Breast epithelium (tissue), 4 donors: Measurements from ENCODE around the gene STK36. TPM values are rescaled to one million over a fixed set of nuclear protein-coding genes. Genes with fewer than 3 reads are reported as not detected.
A peak's percentile ranks its signal among the peaks of the same experiment; 100 is the strongest.

Experiments used
- DNase-seq, 2 donors: peaks; one replicate each; pipeline ENCODE4 v3.0.0-alpha.2; 2019; ENCODE audit warnings: low spot score in 2 of 2
- H3K27ac ChIP-seq, 2 donors: fragments of 200-600 bp; sonication (generic) in 1 of 2; one replicate each; pipeline ENCODE4 v1.5.1; 2016 to 2019; ENCODE audit warnings: mild to moderate bottlenecking in 1 of 2
- H3K27me3 ChIP-seq, 2 donors: fragments of 200-600 bp; sonication (generic) in 1 of 2; one replicate each; pipeline versions ENCODE4 v1.5.1 to v1.6.0; 2017 to 2019; ENCODE audit warnings: control low read depth in 1 of 2, mild to moderate bottlenecking in 1 of 2
- H3K36me3 ChIP-seq: fragments of 200-600 bp; one replicate; pipeline ENCODE4 v1.5.1; 2019
- H3K4me1 ChIP-seq, 2 donors: fragments of 200-600 bp; sonication (generic); one replicate each; pipeline ENCODE4 v1.5.1; 2016 to 2019; ENCODE audit warnings: control low read depth in 1 of 2
- H3K4me3 ChIP-seq, 3 donors: fragments of 200-600 bp; sonication (generic); 1 replicate in 2 of 3; 2 replicates in 1 of 3; pipeline ENCODE4 v1.5.1; 2016 to 2019; ENCODE audit warnings: mild to moderate bottlenecking in 3 of 3, moderate library complexity in 2 of 3
- H3K9me3 ChIP-seq, 2 donors: fragments of 200-600 bp; sonication (generic) in 1 of 2; one replicate each; pipeline ENCODE4 v1.5.1; 2016 to 2019; ENCODE audit warnings: control low read depth in 1 of 2
- POLR2A ChIP-seq: fragments of 450-650 bp; IDR thresholded peaks from one replicate; pipeline ENCODE4 v1.6.1; 2016; ENCODE audit warnings: antibody characterized with exemption, mild to moderate bottlenecking, moderate library complexity
- POLR2AphosphoS5 ChIP-seq, 3 donors: sonication (generic); formaldehyde crosslinking; IDR thresholded peaks; one replicate each; pipeline ENCODE4 v1.6.1; 2017; ENCODE audit warnings: antibody characterized with exemption in 3 of 3
- intact Hi-C: fragments of 100-400 bp; cut with DNase I; formaldehyde crosslinking; loops from one replicate; pipeline ENCODE4 v1.15.1; 2023; ENCODE audit warnings: low total_unique reads
- total RNA-seq, 3 donors: library from RNA; depleted of rRNA; stranded (reverse); fragments of >200 nt; gene quantifications; one replicate each; pipeline ENCODE4 v1.1.0, GENCODE V29; 2016
- TF ChIP-seq, protein P1 (sequence below), 3 donors: fragments of 450-650 bp; IDR thresholded peaks; one replicate each; pipeline ENCODE4 v1.5.1; 2016 to 2017; ENCODE audit warnings: antibody characterized with exemption in 3 of 3, mild to moderate bottlenecking in 3 of 3, moderate library complexity in 3 of 3

Gene STK36
- total RNA-seq, 3 donors from 2014 or later = 22.2 to 78.0 (median 35.7) TPM

DNA sequence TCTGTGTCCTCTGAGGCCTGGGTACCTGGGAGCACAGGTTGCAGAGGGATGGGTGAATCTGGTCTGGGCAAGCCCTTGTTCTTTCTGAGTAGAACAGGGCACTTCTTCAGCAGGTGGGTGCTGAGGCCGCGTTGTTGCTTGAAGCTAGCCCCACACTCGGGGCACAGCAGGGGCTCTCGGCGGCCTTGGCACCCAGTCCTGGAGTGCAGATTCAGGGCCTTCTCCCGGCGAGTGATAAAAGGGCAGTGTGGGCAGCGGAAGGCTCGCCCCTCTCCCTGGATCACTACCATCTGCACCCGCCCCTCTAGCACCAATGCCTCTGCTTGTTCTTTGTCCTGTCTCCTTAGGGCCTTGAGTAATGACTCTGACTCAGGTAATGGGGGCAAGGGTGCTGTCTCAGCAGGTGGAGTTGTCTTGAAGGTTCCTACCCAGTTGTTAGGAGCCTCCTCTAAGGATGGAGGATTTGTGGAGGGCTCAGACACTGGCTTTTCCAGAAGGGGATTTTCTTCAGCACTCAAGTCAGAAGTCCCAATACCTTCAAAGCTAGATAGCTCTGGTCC, 28.1 kb upstream of the STK36 start:
- TF ChIP-seq POLR2AphosphoS5 (IDR thresholded peaks at IDR 0.05) (no peak), POLR2A (no peak)
- TF ChIP-seq, protein P1, sequence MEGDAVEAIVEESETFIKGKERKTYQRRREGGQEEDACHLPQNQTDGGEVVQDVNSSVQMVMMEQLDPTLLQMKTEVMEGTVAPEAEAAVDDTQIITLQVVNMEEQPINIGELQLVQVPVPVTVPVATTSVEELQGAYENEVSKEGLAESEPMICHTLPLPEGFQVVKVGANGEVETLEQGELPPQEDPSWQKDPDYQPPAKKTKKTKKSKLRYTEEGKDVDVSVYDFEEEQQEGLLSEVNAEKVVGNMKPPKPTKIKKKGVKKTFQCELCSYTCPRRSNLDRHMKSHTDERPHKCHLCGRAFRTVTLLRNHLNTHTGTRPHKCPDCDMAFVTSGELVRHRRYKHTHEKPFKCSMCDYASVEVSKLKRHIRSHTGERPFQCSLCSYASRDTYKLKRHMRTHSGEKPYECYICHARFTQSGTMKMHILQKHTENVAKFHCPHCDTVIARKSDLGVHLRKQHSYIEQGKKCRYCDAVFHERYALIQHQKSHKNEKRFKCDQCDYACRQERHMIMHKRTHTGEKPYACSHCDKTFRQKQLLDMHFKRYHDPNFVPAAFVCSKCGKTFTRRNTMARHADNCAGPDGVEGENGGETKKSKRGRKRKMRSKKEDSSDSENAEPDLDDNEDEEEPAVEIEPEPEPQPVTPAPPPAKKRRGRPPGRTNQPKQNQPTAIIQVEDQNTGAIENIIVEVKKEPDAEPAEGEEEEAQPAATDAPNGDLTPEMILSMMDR (IDR thresholded peaks at IDR 0.05) = no peak
- peaks cover 18% of the 10 kb centered on the region for H3K36me3 ChIP-seq
- no peak overlapping the region for H3K27ac ChIP-seq
- intact Hi-C loops = no loop called here
- H3K9me3 ChIP-seq = no peaks in the 10 kb centered on the region
- no peaks in the 10 kb centered on the region for H3K27me3 ChIP-seq
- H3K4me1 ChIP-seq = no peaks in the 10 kb centered on the region
- no peak overlapping the region for H3K4me3 ChIP-seq
- no peak for DNase-seq

DNA sequence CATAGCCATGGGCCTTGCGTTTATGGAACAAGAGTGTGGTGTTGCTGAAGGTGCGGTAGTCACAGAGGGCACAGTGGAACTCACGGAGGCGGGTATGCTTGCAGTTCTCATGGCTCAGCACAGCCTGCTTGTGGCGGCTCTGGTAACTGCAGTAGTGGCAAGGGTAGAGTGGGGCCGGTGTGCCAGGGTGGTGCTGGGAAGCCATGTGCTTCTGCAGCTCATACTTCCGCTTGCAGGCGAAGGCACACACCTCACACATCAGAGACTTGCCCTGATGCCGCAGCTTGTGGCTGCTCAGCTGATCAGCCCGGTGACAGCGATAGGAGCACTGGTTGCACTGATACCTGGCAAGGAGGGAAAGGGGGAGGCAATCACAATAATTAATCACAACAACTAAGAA, 27.2 kb upstream of the STK36 start:
- no peak overlapping the region for H3K27ac ChIP-seq
- no peaks in the 10 kb centered on the region for H3K4me1 ChIP-seq
- no peak overlapping the region for H3K4me3 ChIP-seq
- no peaks in the 10 kb centered on the region for H3K27me3 ChIP-seq
- H3K9me3 ChIP-seq = no peaks in the 10 kb centered on the region
- peaks cover 20% of the 10 kb centered on the region for H3K36me3 ChIP-seq
- TF ChIP-seq, protein P1 (IDR thresholded peaks at IDR 0.05) = no peak
- TF ChIP-seq POLR2A = no peak
- TF ChIP-seq POLR2AphosphoS5 (IDR thresholded peaks at IDR 0.05) = no peak
- intact Hi-C loops = no loop called here
- DNase-seq = no peak

DNA sequence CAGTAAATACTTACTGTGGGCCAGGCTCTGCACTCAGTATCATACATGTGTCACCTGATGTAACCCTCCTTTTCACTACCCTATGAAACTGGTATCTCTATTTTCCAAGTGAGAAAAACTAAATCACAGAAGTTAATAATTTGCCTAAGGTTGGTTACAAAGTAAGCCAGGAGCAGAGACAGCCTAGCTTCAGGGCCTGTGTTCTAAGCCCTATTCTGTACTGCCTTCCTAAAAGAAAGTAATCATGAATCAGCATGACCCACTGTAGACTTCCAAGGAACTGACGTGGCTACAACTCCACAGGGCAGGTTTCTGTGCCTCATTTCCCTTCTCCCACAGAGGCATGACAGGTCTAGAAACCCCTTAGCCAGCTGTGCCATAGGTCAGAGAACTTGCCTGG, 26.8 kb upstream of the STK36 start:
- no peak for DNase-seq
- Histone ChIP-seq H3K27ac (no peak overlapping the region), H3K4me1 (no peaks in the 10 kb centered on the region), H3K9me3 (no peaks in the 10 kb centered on the region), H3K4me3 (no peak overlapping the region), H3K27me3 (no peaks in the 10 kb centered on the region), H3K36me3 (peaks cover 21% of the 10 kb centered on the region)
- intact Hi-C loops = no loop called here
- TF ChIP-seq POLR2A = no peak
- no peak for TF ChIP-seq POLR2AphosphoS5 (IDR thresholded peaks at IDR 0.05)
- TF ChIP-seq, protein P1 (IDR thresholded peaks at IDR 0.05) = no peak

DNA sequence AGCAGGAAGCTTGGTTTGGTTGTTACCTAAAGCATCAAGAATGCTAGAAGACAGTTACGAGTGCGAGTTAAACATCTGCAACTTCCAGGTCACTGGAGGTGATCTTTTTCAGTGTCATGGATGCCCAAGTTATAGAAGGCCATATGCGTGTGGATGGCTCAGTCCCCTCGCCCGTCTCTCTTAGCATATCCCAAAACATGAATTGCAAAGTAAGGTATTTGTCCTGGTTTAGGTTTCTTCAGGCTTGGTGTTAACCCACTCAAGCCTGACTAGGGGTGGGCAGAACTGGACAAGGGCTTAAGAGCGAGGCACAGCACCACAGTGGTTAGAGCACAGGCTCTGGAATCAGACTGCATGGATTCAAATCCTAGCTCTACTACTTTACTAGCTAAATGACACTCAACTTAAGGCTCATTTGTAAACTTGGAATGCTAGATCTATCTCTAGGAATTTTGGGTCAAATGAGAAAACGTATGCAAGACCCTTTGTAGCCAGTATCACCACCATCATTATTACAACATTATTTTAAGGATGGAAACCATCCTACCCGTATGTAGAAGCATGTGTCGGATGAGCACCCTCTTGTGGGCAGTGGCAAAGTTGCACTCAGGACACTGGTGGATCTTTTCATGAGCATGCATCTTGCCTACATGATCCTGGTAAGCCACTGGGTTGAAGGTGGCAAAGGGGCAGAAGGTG, 23.6 kb upstream of the STK36 start:
- H3K36me3 ChIP-seq = peaks cover 32% of the 10 kb centered on the region
- intact Hi-C loops = no loop called here
- no peak overlapping the region for H3K4me3 ChIP-seq
- H3K27me3 ChIP-seq = no peaks in the 10 kb centered on the region
- no peak for DNase-seq
- H3K4me1 ChIP-seq = no peaks in the 10 kb centered on the region
- H3K9me3 ChIP-seq = no peaks in the 10 kb centered on the region
- TF ChIP-seq POLR2AphosphoS5 (IDR thresholded peaks at IDR 0.05) = no peak
- TF ChIP-seq, protein P1 (IDR thresholded peaks at IDR 0.05) = peak; percentile 50 to 67 (median 54)
- no peak for TF ChIP-seq POLR2A
- H3K27ac ChIP-seq = no peak overlapping the region

DNA sequence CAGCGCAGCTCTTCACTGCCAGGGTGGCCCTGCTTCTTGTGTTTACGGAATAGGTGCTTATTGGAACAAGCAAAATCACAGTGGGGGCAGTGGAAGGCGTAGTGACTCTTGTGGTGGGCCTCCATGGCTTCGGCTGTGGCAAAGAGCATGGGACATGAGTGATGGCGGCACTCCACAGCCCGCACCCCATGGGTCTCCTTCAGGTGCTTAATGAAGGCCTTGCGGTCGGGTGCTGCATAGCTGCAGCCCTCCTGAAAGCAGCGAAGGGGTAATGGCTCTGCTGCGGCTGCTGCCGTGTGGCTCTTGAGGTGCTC, 23.1 kb upstream of the STK36 start:
- no peaks in the 10 kb centered on the region for H3K9me3 ChIP-seq
- peaks cover 27% of the 10 kb centered on the region for H3K36me3 ChIP-seq
- TF ChIP-seq, protein P1 (IDR thresholded peaks at IDR 0.05) = peak in 2 of 3 donors; percentile 1 to 2
- TF ChIP-seq POLR2AphosphoS5 (IDR thresholded peaks at IDR 0.05) (no peak), POLR2A (no peak)
- H3K27ac ChIP-seq = no peak overlapping the region
- intact Hi-C loops = no loop called here
- no peaks in the 10 kb centered on the region for H3K4me1 ChIP-seq
- H3K27me3 ChIP-seq = no peaks in the 10 kb centered on the region
- DNase-seq = no peak
- H3K4me3 ChIP-seq = no peak overlapping the region
